Suprapubic skin (tissue), 4 donors: Measurements from ENCODE around the gene SLC6A12. TPM values are rescaled to one million over a fixed set of nuclear protein-coding genes. Genes with fewer than 3 reads are reported as not detected.
"Not testable (repeated sequence)": the region's sequence is repeated elsewhere in the genome, so short reads cannot be mapped to it uniquely, and the experiment has no call there.

Experiments
- DNase-seq, 2 donors: peaks; one replicate each; pipeline ENCODE4 v3.0.0-alpha.2; 2019; ENCODE audit warnings: low spot score in 2 of 2
- H3K27ac ChIP-seq: fragments of 200-600 bp; sonication (generic); one replicate; pipeline ENCODE4 v1.5.1; 2019
- H3K27me3 ChIP-seq: fragments of 200-600 bp; sonication (generic); one replicate; pipeline ENCODE4 v1.5.1; 2019
- H3K36me3 ChIP-seq: fragments of 200-600 bp; sonication (generic); one replicate; pipeline ENCODE4 v1.5.1; 2019
- H3K4me1 ChIP-seq: fragments of 200-600 bp; sonication (generic); one replicate; pipeline ENCODE4 v1.5.1; 2019
- H3K4me3 ChIP-seq: fragments of 200-600 bp; sonication (generic); one replicate; pipeline ENCODE4 v1.5.1; 2019; ENCODE audit warnings: mild to moderate bottlenecking
- H3K9me3 ChIP-seq: fragments of 200-600 bp; sonication (generic); one replicate; pipeline ENCODE4 v1.5.1; 2019
- CTCF ChIP-seq, 2 donors: fragments of 200-600 bp in 1 of 2; fragments of 450-650 bp in 1 of 2; sonication (generic) in 1 of 2; IDR thresholded peaks; one replicate each; pipeline ENCODE4 v1.5.1; 2016 to 2019; ENCODE audit warnings: antibody characterized with exemption in 2 of 2, mild to moderate bottlenecking in 1 of 2, moderate library complexity in 1 of 2
- EP300 ChIP-seq: sonication (generic); formaldehyde crosslinking; IDR thresholded peaks from one replicate; pipeline ENCODE4 v1.6.1; 2017; ENCODE audit warnings: antibody characterized with exemption
- POLR2A ChIP-seq, 2 donors: fragments of 450-650 bp; IDR thresholded peaks; one replicate each; pipeline ENCODE4 v1.6.1; 2017; ENCODE audit warnings: antibody characterized with exemption in 2 of 2, mild to moderate bottlenecking in 2 of 2, moderate library complexity in 2 of 2
- POLR2AphosphoS5 ChIP-seq, 3 donors: sonication (generic); formaldehyde crosslinking; IDR thresholded peaks; one replicate each; pipeline ENCODE4 v1.6.1; 2017; ENCODE audit warnings: antibody characterized with exemption in 3 of 3
- WGBS: methylation state at CpG from one replicate; pipeline ENCODE4 v1.1.5; 2018; 5-methylcytosine and 5-hydroxymethylcytosine counted together
- total RNA-seq, 4 donors: library from RNA; depleted of rRNA; stranded (reverse); fragments of >200 nt; gene quantifications; one replicate each; pipeline ENCODE4 v1.1.0, GENCODE V29; 2016

Gene SLC6A12
- total RNA-seq, 4 donors from 2014 or later = 3.1 to 6.0 TPM; not detected in 2

DNA sequence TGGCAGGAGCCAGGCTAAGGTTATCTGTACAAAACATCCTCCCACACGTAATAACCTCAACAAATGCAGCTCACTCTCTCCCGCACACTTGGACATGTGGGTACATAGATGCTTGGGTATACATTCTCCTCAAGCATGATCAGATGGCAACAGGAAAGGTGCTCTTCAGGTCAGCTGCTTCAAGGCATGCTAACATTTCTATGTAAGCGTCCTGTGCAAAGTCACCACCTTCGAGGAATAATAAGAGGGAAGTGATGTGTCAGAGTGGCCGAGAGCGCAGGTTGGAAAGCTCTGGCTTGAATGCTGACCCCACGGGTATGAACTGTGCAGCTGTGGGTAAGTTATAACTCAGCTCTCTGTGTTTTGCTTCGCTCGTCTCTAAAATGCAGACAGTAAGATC lies 24.2 kb upstream of the SLC6A12 start:
- Histone ChIP-seq H3K4me1 (no peaks in the 10 kb centered on the region), H3K4me3 (no peak overlapping the region), H3K9me3 (peaks cover 16% of the 10 kb centered on the region), H3K36me3 (no peaks in the 10 kb centered on the region), H3K27me3 (peaks cover 13% of the 10 kb centered on the region), H3K27ac (no peak overlapping the region)
- TF ChIP-seq POLR2AphosphoS5 (IDR thresholded peaks at IDR 0.05) = no peak
- TF ChIP-seq POLR2A (IDR thresholded peaks at IDR 0.05) = no peak
- TF ChIP-seq CTCF (IDR thresholded peaks at IDR 0.05) = no peak
- TF ChIP-seq EP300 = no peak
- peak in 1 of 2 donors; percentile 16 for DNase-seq
- 90% methylated on average over 9 of the region's 9 CpGs for WGBS

DNA sequence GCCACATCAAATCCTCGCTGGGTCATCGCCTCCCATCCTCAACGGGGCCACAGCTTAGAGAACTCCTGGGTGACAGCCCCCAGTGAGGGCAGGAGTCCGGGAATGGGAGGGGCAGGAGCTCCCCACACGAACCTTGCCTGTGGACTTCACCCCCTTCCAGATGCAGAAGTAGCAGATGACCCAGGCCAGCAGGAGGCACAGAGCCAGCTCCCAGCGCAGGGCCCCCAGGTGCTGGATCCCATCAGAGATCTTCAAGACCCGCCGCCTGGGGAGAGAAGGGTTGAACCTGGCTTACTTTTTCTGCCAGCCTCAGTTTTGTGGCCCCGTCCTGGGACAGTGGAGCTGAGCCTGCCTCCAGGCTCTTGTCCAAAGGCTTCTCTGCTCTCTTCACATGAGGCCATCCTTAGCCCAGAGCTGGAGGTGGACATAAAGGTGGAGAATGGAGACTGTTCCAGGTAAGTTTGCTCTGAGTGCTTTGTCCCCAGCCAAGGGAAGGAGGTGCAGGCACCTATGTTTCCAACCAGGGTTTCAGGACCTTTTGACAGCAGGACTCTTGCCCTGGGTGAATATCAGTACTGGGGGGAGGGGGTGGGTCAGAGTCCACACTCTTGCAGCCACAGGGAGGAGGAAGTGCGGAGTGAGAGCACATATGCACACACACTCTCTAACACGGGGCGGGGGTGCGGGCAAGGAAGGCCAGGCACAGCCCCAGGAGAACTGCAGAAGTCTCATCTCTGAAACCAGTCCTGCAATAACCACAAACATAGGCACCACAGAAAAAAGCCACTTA lies 23.3 kb upstream of the SLC6A12 start:
- DNase-seq = peak in 1 of 2 donors; percentile 43

DNA sequence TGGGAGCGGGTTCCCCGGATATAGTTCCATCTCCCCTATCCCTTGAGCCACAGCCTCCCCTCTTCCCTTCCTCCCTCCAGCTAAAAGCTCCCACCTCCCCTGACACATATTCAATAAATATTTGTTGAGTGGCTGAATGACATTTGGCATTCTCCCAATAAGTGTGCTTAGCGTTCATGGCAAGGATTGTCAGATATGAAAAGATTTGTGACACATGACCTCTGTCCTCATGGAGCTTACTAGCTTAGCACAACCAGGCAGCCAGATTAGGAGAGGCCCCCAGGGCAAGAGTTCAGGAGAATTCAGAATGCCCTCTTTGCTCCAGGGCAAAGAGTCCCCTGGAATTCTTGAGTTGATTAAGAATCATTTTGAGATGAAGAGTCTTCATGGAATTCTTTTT lies 22.5 kb upstream of the SLC6A12 start:
- Histone ChIP-seq H3K9me3 (peaks cover 16% of the 10 kb centered on the region), H3K27ac (no peak overlapping the region), H3K36me3 (no peaks in the 10 kb centered on the region), H3K4me1 (no peaks in the 10 kb centered on the region), H3K4me3 (no peak overlapping the region), H3K27me3 (peaks cover 15% of the 10 kb centered on the region)
- WGBS = 78% methylated on average over 3 of the region's 3 CpGs
- TF ChIP-seq POLR2A (IDR thresholded peaks at IDR 0.05) = no peak
- no peak for TF ChIP-seq CTCF (IDR thresholded peaks at IDR 0.05)
- TF ChIP-seq EP300 = no peak
- no peak for TF ChIP-seq POLR2AphosphoS5 (IDR thresholded peaks at IDR 0.05)
- DNase-seq = peak in 1 of 2 donors; percentile 0

More for the DNA sequence above, 23.3 kb upstream of the SLC6A12 start:
- Histone ChIP-seq H3K4me1 (no peaks in the 10 kb centered on the region), H3K9me3 (peaks cover 16% of the 10 kb centered on the region), H3K27me3 (peaks cover 15% of the 10 kb centered on the region), H3K27ac (no peak overlapping the region), H3K4me3 (no peak overlapping the region), H3K36me3 (no peaks in the 10 kb centered on the region)
- WGBS = 95% methylated on average over 12 of the region's 13 CpGs
- TF ChIP-seq POLR2A (IDR thresholded peaks at IDR 0.05) = no peak
- no peak for TF ChIP-seq EP300
- TF ChIP-seq CTCF (IDR thresholded peaks at IDR 0.05) = no peak
- no peak for TF ChIP-seq POLR2AphosphoS5 (IDR thresholded peaks at IDR 0.05)

- H3K27me3 ChIP-seq = peaks cover 15% of the 10 kb centered on the region
- WGBS = 86% methylated on average over 4 of the region's 4 CpGs
- not testable (repeated sequence) for DNase-seq, H3K36me3 ChIP-seq, H3K4me1 ChIP-seq, H3K4me3 ChIP-seq, H3K27ac ChIP-seq
- peaks cover 16% of the 10 kb centered on the region for H3K9me3 ChIP-seq
Observed at GRCh38 chr12:235967-236366, 22.0 kb upstream of the SLC6A12 start.

DNA sequence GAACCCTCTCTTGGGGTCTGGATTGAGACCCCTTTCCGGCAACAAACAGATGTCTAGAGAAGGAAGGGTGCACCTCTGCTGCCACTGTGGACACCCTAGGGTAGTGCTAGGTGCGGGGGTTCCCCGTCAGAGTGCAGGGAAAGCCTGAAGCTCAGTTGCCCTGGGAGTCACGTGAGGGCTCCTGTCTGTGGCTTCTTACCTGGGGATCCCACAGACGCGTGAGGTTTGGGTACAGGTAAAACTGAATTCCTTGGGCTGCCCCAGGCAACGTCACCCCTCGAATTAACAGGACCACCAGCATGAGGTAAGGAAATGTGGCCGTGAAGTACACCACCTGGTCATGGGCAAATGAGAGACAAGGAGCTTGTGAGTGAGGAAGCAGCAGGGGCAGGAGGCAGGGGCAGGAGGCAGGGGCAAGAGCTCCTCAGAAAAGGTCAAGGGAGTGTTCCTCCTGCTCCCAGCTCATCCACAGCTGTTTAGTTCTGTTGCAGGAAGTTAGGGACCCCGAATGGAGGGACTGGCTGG lies 21.0 kb upstream of the SLC6A12 start:
- Histone ChIP-seq H3K27ac (no peak overlapping the region), H3K4me3 (no peak overlapping the region), H3K4me1 (no peaks in the 10 kb centered on the region), H3K36me3 (no peaks in the 10 kb centered on the region), H3K27me3 (peaks cover 15% of the 10 kb centered on the region), H3K9me3 (peaks cover 16% of the 10 kb centered on the region)
- peak in 1 of 2 donors; percentile 34 for DNase-seq
- 90% methylated on average over 8 of the region's 10 CpGs for WGBS
- TF ChIP-seq CTCF (IDR thresholded peaks at IDR 0.05) = no peak
- TF ChIP-seq EP300 = no peak
- no peak for TF ChIP-seq POLR2A (IDR thresholded peaks at IDR 0.05)
- no peak for TF ChIP-seq POLR2AphosphoS5 (IDR thresholded peaks at IDR 0.05)
